Hindlimb muscle (tissue), 1 donor: ENCODE results near the gene PSMG3. TPM values are rescaled to one million over a fixed set of nuclear protein-coding genes. Genes with fewer than 3 reads are reported as not detected.
"Not testable (repeated sequence)": the region's sequence is repeated elsewhere in the genome, so short reads cannot be mapped to it uniquely, and the experiment has no call there.

ENCODE experiments used
- DNase-seq: peaks from one replicate; pipeline ENCODE4 v3.0.0-alpha.2; 2013
- polyA plus RNA-seq: library from polyadenylated mRNA; unstranded; fragments of 120-200 nt; gene quantifications from one replicate; pipeline ENCODE4 v1.2.1, GENCODE V29; 2013; ENCODE audit not compliant: insufficient read length

Gene PSMG3
- polyA plus RNA-seq, 1 donor, result 18.7 TPM

DNA sequence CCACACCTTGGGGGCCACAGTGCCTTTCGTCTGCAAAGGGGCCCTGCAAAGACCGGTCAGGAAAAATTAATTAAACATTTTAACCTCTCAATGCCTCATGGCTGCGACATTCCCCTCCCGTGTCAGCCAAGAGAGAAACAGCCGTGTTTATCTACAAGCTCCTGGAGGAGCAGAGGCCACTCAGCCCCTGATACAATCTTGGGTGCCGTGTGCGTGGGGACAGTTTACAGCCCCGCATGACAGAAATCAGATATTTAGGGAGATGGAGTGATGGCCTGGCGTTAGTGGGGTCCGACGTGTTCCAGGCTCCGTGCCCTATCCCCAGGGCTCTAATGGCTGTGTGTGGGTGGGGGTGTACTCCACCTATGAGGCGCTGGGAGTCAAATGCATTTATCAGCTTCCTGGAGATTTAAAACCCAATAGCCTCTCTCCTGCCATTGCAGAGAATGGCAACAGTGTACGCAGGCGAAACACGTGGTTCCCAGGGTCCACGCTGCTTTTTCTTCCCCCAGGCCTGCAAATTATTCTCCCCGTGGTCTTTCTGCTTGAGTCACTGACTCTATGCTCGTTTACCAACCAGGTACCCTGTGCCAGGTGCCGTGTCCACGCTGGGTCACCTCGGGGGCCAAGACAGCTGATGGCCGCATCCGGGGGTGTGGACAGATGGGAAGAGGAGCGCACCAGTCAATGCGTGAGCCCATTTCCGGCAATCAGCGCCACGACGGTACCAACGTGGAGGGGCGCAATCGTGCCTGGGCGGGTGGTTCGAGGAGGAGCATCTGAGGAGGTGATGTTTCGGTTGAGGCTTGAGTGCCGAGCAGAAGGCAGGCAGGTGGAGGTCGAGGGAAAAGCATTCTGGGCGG is 26.6 kb upstream of the PSMG3 start:
- no peak for DNase-seq

DNA sequence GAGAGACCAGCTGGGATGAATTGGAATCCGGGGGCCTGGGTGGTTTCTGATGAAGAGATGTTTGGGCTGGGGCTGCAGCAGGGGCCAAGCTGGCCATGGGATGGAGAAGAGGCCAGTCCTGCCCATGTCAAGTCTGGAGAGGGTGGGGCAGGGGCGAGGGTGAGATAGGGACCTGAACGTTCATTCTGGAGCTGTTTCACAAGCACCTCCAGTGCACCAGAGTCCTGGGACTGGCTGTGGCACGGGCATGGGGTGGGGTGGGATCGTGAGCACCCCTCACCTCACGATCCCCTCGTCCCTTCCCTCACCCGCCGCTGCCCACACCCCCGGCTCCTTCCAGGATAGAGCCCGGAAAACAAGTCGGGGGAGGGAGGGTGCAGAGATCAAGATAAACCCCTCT is 25.8 kb upstream of the PSMG3 start:
- DNase-seq, result no peak

GRCh38 chr7:1595027-1595426 is 25.2 kb upstream of the PSMG3 start:
- no peak for DNase-seq

GRCh38 chr7:1593904-1594421 is 24.1 kb upstream of the PSMG3 start:
- no peak for DNase-seq

DNA sequence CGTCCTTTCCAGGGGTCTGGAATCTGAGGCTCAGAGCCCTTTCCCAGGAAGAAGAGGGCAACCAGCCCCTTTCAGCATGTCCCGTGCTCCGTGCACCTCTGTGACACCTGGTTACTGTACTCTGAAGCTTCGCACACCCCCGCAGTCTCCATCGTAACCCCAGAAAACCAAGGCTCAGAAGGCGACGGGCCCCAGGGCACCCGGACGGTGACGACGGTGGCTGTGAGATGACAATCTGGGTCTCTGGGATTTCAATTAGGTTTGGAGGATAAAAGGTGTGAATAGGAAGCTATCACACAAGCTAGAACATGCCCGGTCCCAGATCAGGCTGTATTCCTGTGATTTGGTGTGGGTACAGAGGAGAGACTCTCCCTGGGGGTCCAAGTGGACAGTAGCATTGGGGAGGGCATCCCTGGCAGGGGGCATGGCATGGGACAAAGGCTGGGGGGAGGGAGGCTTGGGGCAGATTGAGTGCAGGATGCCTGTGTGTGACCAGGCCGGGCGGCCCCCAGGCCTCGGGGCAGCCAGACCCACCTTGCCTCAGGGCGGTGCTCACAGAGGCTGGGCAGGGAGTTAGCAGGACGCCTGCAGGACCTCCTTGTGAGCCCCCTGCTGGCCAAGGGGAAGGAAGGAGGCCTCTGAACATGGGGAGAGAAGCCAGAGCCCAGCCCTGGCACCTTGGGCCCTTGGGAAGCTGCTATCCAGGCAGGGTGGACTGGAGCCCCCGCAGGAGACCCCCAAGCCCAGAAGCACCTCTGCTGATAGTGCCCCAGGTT is 23.4 kb upstream of the PSMG3 start:
- DNase-seq, result no peak

DNA sequence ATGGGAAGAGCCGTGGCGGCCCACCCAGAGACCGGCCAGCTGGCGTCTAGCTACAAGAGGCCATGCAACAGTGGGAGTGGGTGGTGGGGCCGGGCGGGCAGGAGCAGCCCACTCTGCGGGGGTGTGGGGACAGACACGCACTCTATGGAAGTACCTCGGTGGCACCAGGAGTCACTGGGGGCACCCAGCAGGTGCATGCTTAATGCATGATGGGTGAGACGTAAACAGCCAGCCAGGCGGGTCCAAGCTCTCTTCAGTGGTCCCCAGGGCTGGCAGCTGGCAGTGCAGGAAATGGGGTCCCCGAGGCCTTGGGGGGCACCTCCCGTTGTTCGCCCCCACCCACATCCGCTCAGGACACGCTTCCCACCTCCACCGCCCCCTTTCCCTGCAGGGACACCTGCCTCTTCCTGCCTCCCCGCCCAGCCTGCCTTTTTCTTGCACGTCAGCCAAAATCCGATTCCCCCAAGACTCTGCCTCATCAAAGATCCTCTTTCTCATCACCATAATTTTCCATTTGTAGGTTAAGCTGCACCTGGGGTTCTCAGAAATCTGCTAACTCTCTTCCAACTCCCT is 22.6 kb upstream of the PSMG3 start:
- DNase-seq, result no peak

- DNase-seq, result no peak
These were observed 22.0 kb upstream of the PSMG3 start for GRCh38 chr7:1591876-1592275.

DNA sequence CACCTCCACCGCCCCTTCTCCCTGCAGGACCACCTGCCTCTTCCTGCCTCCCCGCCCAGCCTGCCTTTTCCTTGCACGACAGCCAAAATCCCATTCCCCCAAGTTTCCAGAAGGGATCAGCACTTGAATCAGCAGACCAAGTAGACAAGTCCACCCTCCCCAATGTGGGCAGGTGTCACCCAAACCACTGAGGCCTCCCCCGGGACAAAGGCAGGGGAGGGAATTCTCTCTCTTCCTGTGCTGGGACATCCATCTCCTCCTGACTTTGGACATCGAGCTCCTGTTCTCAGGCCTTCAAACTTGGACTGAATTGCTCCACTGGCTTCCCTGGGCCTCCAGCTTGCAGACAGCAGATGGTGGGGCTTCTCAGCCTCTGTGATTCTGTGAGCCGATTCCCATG is 21.6 kb upstream of the PSMG3 start:
- no peak for DNase-seq

DNA sequence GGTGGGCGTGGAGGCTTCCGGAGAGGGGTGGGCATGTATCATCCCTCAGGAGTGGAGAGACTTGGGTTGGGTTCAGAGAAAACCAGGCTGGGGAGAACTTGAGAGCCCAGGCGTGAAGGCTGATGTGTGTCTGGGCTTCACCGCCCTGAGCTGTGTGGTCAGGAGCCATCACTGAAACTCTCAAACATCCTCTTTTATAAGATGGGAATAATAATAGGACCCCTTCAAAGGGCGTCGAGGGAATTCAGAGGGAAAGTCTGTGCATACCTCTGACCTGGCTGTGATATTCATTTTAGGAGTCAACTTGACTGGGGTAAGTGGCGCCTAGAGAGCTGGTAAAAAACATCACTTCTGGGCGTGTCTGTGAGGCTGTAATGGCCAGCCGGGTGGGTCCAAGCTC is 21.1 kb upstream of the PSMG3 start:
- DNase-seq, result no peak

GRCh38 chr7:1590476-1590875 is 20.6 kb upstream of the PSMG3 start:
- no peak for DNase-seq

DNA sequence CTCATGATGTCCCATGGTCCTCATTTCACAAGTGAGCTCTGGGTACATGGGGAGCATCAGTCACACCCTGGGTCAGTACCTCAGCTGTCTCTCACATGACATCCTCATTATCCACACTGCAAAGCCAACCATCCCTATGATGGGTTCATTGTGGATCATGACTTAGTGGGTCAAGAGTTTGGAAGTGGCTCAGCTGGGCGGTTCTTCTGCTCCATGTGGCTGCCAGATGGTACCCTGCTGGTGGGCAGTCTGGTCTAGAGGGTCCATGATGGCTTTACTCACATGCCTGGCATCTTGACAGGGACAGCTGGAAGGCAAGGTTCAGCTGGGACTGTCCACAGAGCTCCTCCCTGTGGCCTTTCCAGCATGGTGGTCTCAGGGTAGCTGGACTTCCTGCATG is 19.1 kb upstream of the PSMG3 start:
- DNase-seq, result no peak

- no peak for DNase-seq
These were observed 17.9 kb upstream of the PSMG3 start for GRCh38 chr7:1587738-1588137.

- no peak for DNase-seq
These were observed 17.2 kb upstream of the PSMG3 start for GRCh38 chr7:1586827-1587705.

DNA sequence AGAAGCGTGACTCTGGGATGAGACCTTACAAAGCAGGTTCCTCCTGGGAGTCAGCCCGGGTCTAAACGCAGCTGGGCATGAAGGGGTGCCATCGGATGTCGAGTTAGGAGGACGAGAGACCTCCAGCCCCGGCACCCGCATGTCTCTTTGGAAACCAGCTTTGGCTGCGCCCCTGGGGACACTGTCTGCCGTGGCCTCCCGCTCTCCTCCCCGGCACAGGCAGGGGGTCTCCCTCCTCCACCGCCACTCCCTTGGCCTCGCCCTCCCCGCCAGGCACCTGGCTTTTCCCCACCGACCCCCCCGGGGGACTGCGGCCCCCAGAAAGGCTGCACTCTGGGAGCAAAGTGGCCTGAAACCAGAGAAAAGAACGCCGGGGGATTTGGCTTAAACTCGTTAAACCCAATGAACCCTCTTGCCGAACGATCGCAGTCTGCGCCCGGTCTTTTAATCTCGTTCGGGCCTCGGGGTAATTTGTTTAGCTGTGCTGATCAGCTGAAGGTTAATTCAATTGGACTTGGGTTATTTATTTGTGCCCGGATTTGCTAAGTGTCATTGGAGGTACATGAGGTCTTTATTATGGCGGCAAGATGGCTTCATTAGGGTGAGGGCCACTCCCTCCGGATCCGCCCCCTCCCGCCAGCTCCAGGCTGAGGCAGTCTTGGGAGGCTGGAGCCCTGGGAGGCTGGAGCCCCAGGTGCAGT is 16.4 kb upstream of the PSMG3 start:
- DNase-seq, result no peak

- DNase-seq, result no peak
These were observed 15.5 kb upstream of the PSMG3 start for GRCh38 chr7:1585142-1585981.

- no peak for DNase-seq
These were observed 14.9 kb upstream of the PSMG3 start for GRCh38 chr7:1584700-1585099.

GRCh38 chr7:1583241-1583930 is 13.6 kb upstream of the PSMG3 start:
- not testable (repeated sequence) for DNase-seq

DNA sequence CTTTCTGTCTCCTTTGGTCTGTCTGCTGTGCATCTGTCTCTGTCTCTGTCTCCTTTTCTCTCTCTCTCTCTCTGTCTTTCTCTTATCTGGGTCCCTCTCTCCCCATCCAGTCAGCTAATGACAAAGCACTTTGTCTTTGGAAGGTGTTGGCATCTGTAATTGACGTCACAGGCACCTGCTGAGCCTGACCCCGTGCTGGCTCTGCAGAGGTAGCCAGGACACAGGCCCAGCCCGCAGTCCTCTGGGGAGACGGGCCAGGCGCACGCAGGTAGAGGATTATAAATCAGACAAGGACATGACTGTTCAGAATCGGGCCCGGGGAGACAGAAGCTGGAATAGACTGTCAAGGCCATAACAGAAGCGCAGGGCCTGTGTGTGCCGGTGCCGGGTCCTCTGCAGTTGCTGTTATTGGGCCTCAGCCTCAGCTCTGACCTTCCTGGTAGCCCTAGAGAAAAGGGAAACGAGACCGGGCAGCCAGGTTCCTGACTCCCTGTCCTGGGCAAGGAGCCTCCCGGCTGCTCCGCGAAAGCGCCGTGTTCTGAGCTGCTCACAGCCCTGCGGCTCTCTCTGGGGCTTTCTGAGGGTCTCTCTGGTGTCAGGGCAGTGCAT is 10.7 kb upstream of the PSMG3 start:
- no peak for DNase-seq
